Measurements from ENCODE around the gene RNF8.

RNF8 gene

GRCh38 chr6:37354526-37355384 lies 972 bp downstream of the RNF8 start:
- POLR2A ChIA-PET = interaction anchor here (0.7 to 1.6 kb wide), 6 partner anchors 8 to 1326 kb away, joined by 3 to 8 read pairs (median 4); partner anchors contain the start of gene CMTR1
- H3K4me1 ChIP-seq (ENCODE audit: control insufficient read depth, insufficient read depth, low read length) = peaks cover 30% of the 10 kb centered on the region
- peaks cover 0 to 3% of the 10 kb centered on the region in 2 experiments; a peak in 2 of 3 replicates for H3K36me3 ChIP-seq (ENCODE audit: control insufficient read depth in 2 of 2, insufficient read depth in 1 of 2, low read length in 2 of 2)
- H3K27ac ChIP-seq (ENCODE audit: extremely low read depth, low read depth, low read length) = peak overlapping the region; percentile 76
- CTCF ChIA-PET = no interaction called here
- H3K4me3 ChIP-seq (ENCODE audit: low read depth, low read length) = peak overlapping the region; percentile 96
- H3K9me3 ChIP-seq (ENCODE audit: control insufficient read depth, insufficient read depth, low read depth, low read length) = no peaks in the 10 kb centered on the region
- peak; percentile 33; the same call in 1 of the 2 replicates for TF ChIP-seq EGR2 (tag by site-specific recombination; IDR thresholded peaks at IDR 0.05; ENCODE audit: low read depth)
- TF ChIP-seq ZNF175 (tag by site-specific recombination; IDR thresholded peaks at IDR 0.05) = no peak
- no peak for TF ChIP-seq ZNF529 (tag by site-specific recombination; IDR thresholded peaks at IDR 0.05; ENCODE audit: insufficient replicate concordance)
- no peak for TF ChIP-seq ZNF626 (tag by site-specific recombination; IDR thresholded peaks at IDR 0.05)
- TF ChIP-seq ZFP37 (tag by site-specific recombination; IDR thresholded peaks at IDR 0.05) = 0 out of 2 replicates have a peak, but pooled peaks have one; percentile 11
- no peak for TF ChIP-seq AEBP2 (tag by site-specific recombination; IDR thresholded peaks at IDR 0.05; ENCODE audit: borderline replicate concordance)
- TF ChIP-seq ZBTB17 (tag by site-specific recombination; IDR thresholded peaks at IDR 0.05) = no peak
- TF ChIP-seq KLF17 (tag by site-specific recombination; IDR thresholded peaks at IDR 0.05) = 0 out of 2 replicates have a peak, but pooled peaks have one; percentile 10
- TF ChIP-seq HOXC10 (CRISPR knock-in tag; IDR thresholded peaks at IDR 0.05) = no peak
- TF ChIP-seq ZBTB20 (tag by site-specific recombination; IDR thresholded peaks at IDR 0.05) = peak; percentile 74
- TF ChIP-seq INSM2 (tag by site-specific recombination; IDR thresholded peaks at IDR 0.05) = no peak
- TF ChIP-seq OSR2 (tag by site-specific recombination; IDR thresholded peaks at IDR 0.05) = no peak
- peak; percentile 65 for TF ChIP-seq ZFHX2 (tag by site-specific recombination; conservative IDR thresholded peaks at IDR 0.05)
- peak; percentile 4; the same call in 1 of the 2 replicates for TF ChIP-seq ZNF335 (tag by site-specific recombination; conservative IDR thresholded peaks at IDR 0.05)
- TF ChIP-seq ZNF561 (tag by site-specific recombination; IDR thresholded peaks at IDR 0.05; ENCODE audit: borderline replicate concordance) = peak; percentile 25; the same call in 1 of the 2 replicates
- 0 out of 2 replicates have a peak, but pooled peaks have one; percentile 18 for TF ChIP-seq ZNF660 (tag by site-specific recombination; IDR thresholded peaks at IDR 0.05)
- peak; percentile 43; the same call in 1 of the 2 replicates for TF ChIP-seq ZIC2 (tag by site-specific recombination; IDR thresholded peaks at IDR 0.05)
- TF ChIP-seq ZBTB11 (tag by site-specific recombination; conservative IDR thresholded peaks at IDR 0.05; ENCODE audit: low read depth) = 0 out of 2 replicates have a peak, but pooled peaks have one; percentile 1
- TF ChIP-seq GLIS2 (tag by site-specific recombination; IDR thresholded peaks at IDR 0.05) = peak; percentile 64; the same call in 1 of the 2 replicates
- TF ChIP-seq ZBTB26 (tag by site-specific recombination; optimal IDR thresholded peaks at IDR 0.05) = peak; percentile 48
- no peak for TF ChIP-seq ZNF621 (tag by site-specific recombination; IDR thresholded peaks at IDR 0.05)
- 0 out of 2 replicates have a peak, but pooled peaks have one; percentile 10 for TF ChIP-seq PRDM10 (tag by site-specific recombination; IDR thresholded peaks at IDR 0.05)

All from HEK293 (cell line).